ENCODE measurements around the gene PRDM15. TPM values are rescaled to one million over a fixed set of nuclear protein-coding genes. Genes with fewer than 3 reads are reported as not detected.

The PRDM15 gene
- total and polyA plus RNA-seq, 2 experiments from 2014 or later = 3.0 to 10.6 TPM

DNA sequence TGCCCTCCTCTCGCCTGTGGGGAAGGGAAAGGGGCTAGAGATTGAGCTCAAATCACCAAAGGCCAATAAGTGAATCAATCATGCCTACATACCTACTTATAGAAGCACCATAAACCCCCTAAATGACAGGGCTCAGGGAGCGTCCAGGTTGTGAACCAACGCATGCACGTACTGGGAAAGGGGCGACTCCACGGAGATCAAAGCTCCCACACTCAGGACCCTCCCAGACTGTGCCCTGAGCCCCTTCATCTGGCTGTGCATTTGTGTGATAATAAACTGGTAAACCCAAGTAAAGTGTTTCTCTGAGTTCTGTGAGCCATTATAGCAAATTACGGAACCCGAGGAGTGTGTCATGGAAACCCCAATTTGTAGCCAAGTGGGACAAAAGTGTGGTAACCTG, 23.8 kb upstream of the PRDM15 start:
- H3K36me3 Mint-ChIP-seq (ENCODE audit: low read depth) = peaks cover 10% of the 10 kb centered on the region
- no peaks in the 10 kb centered on the region for H3K79me2 ChIP-seq (replicated peaks; ENCODE audit: insufficient read depth)
- H3K4me2 ChIP-seq = no peak overlapping the region
- no peak overlapping the region for H3K4me3 Mint-ChIP-seq
- H3K4me1 ChIP-seq (ENCODE audit: insufficient read depth) = 0 out of 2 replicates have a peak, but pooled peaks cover 2% of the 10 kb centered on the region
- H2AFZ ChIP-seq = no peak overlapping the region
- no peaks in the 10 kb centered on the region for H3K36me3 ChIP-seq (ENCODE audit: insufficient read depth)
- no peaks in the 10 kb centered on the region for H3K9me3 Mint-ChIP-seq
- ATAC-seq = no peak
- H3K4me3 ChIP-seq = no peak overlapping the region
- H3K27me3 Mint-ChIP-seq (ENCODE audit: insufficient read depth, low read depth, poor library complexity) = peaks cover 3% of the 10 kb centered on the region
- no peaks in the 10 kb centered on the region for H3K27me3 ChIP-seq (ENCODE audit: insufficient read depth)
- no peaks in the 10 kb centered on the region for H3K9me2 ChIP-seq (ENCODE audit: insufficient read depth)
- no peaks in the 10 kb centered on the region for H4K20me1 ChIP-seq (replicated peaks; ENCODE audit: insufficient read depth)
- H3F3A ChIP-seq (replicated peaks; ENCODE audit: low read depth) = no peaks in the 10 kb centered on the region
- peaks cover 25% of the 10 kb centered on the region for H3K4me1 Mint-ChIP-seq
- DNase-seq (ENCODE audit: low spot score) = no peak
- TF ChIP-seq JUNB (IDR thresholded peaks at IDR 0.05; ENCODE audit: unreplicated experiment) = no peak
- TF ChIP-seq STAT1 (IDR thresholded peaks at IDR 0.05; ENCODE audit: unreplicated experiment) = no peak
- TF ChIP-seq, protein P1, sequence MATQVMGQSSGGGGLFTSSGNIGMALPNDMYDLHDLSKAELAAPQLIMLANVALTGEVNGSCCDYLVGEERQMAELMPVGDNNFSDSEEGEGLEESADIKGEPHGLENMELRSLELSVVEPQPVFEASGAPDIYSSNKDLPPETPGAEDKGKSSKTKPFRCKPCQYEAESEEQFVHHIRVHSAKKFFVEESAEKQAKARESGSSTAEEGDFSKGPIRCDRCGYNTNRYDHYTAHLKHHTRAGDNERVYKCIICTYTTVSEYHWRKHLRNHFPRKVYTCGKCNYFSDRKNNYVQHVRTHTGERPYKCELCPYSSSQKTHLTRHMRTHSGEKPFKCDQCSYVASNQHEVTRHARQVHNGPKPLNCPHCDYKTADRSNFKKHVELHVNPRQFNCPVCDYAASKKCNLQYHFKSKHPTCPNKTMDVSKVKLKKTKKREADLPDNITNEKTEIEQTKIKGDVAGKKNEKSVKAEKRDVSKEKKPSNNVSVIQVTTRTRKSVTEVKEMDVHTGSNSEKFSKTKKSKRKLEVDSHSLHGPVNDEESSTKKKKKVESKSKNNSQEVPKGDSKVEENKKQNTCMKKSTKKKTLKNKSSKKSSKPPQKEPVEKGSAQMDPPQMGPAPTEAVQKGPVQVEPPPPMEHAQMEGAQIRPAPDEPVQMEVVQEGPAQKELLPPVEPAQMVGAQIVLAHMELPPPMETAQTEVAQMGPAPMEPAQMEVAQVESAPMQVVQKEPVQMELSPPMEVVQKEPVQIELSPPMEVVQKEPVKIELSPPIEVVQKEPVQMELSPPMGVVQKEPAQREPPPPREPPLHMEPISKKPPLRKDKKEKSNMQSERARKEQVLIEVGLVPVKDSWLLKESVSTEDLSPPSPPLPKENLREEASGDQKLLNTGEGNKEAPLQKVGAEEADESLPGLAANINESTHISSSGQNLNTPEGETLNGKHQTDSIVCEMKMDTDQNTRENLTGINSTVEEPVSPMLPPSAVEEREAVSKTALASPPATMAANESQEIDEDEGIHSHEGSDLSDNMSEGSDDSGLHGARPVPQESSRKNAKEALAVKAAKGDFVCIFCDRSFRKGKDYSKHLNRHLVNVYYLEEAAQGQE (IDR thresholded peaks at IDR 0.05; ENCODE audit: unreplicated experiment) = no peak
- TF ChIP-seq NANOG (IDR thresholded peaks at IDR 0.05; ENCODE audit: borderline replicate concordance) = no peak
- TF ChIP-seq CREB1 (CRISPR knock-in tag; IDR thresholded peaks at IDR 0.05; ENCODE audit: low read depth) = no peak
- TF ChIP-seq POLR2AphosphoS5 (IDR thresholded peaks at IDR 0.05; ENCODE audit: low read depth) = no peak
- TF ChIP-seq, protein P2, sequence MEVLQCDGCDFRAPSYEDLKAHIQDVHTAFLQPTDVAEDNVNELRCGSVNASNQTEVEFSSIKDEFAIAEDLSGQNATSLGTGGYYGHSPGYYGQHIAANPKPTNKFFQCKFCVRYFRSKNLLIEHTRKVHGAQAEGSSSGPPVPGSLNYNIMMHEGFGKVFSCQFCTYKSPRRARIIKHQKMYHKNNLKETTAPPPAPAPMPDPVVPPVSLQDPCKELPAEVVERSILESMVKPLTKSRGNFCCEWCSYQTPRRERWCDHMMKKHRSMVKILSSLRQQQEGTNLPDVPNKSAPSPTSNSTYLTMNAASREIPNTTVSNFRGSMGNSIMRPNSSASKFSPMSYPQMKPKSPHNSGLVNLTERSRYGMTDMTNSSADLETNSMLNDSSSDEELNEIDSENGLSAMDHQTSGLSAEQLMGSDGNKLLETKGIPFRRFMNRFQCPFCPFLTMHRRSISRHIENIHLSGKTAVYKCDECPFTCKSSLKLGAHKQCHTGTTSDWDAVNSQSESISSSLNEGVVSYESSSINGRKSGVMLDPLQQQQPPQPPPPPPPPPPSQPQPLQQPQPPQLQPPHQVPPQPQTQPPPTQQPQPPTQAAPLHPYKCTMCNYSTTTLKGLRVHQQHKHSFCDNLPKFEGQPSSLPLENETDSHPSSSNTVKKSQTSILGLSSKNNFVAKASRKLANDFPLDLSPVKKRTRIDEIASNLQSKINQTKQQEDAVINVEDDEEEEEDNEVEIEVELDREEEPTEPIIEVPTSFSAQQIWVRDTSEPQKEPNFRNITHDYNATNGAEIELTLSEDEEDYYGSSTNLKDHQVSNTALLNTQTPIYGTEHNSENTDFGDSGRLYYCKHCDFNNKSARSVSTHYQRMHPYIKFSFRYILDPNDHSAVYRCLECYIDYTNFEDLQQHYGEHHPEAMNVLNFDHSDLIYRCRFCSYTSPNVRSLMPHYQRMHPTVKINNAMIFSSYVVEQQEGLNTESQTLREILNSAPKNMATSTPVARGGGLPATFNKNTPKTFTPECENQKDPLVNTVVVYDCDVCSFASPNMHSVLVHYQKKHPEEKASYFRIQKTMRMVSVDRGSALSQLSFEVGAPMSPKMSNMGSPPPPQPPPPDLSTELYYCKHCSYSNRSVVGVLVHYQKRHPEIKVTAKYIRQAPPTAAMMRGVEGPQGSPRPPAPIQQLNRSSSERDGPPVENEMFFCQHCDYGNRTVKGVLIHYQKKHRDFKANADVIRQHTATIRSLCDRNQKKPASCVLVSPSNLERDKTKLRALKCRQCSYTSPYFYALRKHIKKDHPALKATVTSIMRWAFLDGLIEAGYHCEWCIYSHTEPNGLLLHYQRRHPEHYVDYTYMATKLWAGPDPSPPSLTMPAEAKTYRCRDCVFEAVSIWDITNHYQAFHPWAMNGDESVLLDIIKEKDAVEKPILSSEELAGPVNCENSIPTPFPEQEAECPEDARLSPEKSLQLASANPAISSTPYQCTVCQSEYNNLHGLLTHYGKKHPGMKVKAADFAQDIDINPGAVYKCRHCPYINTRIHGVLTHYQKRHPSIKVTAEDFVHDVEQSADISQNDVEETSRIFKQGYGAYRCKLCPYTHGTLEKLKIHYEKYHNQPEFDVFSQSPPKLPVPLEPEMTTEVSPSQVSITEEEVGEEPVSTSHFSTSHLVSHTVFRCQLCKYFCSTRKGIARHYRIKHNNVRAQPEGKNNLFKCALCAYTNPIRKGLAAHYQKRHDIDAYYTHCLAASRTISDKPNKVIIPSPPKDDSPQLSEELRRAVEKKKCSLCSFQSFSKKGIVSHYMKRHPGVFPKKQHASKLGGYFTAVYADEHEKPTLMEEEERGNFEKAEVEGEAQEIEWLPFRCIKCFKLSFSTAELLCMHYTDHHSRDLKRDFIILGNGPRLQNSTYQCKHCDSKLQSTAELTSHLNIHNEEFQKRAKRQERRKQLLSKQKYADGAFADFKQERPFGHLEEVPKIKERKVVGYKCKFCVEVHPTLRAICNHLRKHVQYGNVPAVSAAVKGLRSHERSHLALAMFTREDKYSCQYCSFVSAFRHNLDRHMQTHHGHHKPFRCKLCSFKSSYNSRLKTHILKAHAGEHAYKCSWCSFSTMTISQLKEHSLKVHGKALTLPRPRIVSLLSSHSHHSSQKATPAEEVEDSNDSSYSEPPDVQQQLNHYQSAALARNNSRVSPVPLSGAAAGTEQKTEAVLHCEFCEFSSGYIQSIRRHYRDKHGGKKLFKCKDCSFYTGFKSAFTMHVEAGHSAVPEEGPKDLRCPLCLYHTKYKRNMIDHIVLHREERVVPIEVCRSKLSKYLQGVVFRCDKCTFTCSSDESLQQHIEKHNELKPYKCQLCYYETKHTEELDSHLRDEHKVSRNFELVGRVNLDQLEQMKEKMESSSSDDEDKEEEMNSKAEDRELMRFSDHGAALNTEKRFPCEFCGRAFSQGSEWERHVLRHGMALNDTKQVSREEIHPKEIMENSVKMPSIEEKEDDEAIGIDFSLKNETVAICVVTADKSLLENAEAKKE (CRISPR knock-in tag; IDR thresholded peaks at IDR 0.05) = no peak
- TF ChIP-seq EZH2 (IDR thresholded peaks at IDR 0.05; ENCODE audit: low read depth, unreplicated experiment) = no peak
- no peak for TF ChIP-seq EZH2phosphoT487 (IDR thresholded peaks at IDR 0.05; ENCODE audit: unreplicated experiment)
- TF ChIP-seq, protein P3, sequence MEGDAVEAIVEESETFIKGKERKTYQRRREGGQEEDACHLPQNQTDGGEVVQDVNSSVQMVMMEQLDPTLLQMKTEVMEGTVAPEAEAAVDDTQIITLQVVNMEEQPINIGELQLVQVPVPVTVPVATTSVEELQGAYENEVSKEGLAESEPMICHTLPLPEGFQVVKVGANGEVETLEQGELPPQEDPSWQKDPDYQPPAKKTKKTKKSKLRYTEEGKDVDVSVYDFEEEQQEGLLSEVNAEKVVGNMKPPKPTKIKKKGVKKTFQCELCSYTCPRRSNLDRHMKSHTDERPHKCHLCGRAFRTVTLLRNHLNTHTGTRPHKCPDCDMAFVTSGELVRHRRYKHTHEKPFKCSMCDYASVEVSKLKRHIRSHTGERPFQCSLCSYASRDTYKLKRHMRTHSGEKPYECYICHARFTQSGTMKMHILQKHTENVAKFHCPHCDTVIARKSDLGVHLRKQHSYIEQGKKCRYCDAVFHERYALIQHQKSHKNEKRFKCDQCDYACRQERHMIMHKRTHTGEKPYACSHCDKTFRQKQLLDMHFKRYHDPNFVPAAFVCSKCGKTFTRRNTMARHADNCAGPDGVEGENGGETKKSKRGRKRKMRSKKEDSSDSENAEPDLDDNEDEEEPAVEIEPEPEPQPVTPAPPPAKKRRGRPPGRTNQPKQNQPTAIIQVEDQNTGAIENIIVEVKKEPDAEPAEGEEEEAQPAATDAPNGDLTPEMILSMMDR (conservative IDR thresholded peaks at IDR 0.05; ENCODE audit: low read depth in 2 of 2) = no peak
- no peak for TF ChIP-seq ZNF331 (CRISPR knock-in tag; IDR thresholded peaks at IDR 0.05; ENCODE audit: low read depth)
- no peak for TF ChIP-seq ZNF114 (CRISPR knock-in tag; IDR thresholded peaks at IDR 0.05)
- TF ChIP-seq, protein P4, sequence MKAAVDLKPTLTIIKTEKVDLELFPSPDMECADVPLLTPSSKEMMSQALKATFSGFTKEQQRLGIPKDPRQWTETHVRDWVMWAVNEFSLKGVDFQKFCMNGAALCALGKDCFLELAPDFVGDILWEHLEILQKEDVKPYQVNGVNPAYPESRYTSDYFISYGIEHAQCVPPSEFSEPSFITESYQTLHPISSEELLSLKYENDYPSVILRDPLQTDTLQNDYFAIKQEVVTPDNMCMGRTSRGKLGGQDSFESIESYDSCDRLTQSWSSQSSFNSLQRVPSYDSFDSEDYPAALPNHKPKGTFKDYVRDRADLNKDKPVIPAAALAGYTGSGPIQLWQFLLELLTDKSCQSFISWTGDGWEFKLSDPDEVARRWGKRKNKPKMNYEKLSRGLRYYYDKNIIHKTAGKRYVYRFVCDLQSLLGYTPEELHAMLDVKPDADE (IDR thresholded peaks at IDR 0.05) = no peak
- no peak overlapping the region for H3K27ac Mint-ChIP-seq
- no peak overlapping the region for H3K27ac ChIP-seq (ENCODE audit: low read depth)

Measured in GM23338 (cell line).